ENCODE results near the gene CYB5RL. TPM values are rescaled to one million over a fixed set of nuclear protein-coding genes. Genes with fewer than 3 reads are reported as not detected.

Gene CYB5RL
- total RNA-seq, 1 donor from 2014 or later: 3.9 TPM

DNA sequence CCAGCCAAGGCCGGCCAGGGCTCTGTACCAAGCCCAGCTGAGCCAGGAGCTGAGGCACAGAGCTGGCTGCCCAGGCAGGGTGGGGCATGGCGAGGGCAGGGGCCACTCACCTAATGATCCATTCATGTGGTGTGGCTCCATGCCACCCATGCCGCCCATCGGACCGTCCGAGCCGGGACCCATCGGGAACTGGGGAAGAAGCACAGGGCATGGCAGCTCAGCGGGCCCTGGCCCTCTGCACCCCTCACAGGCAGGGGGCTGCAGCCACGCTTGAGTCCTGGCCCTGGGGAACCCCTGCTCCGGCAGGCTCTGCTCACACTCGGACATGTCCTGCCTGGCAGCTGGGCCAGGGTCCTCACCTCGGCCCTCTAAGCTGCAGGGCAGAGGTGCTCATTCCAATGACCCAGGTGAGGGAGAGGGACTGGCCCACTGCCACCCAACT is 28.8 kb upstream of the CYB5RL start:
- H3K9me3 ChIP-seq (ENCODE audit: insufficient read depth, low read depth, low read length): no peaks in the 10 kb centered on the region
- peaks cover 6% of the 10 kb centered on the region for H4K20me1 ChIP-seq (ENCODE audit: insufficient read depth, low read length)
- H3K4me3 ChIP-seq (ENCODE audit: insufficient read depth, low read depth, low read length): no peak overlapping the region
- Mint-ChIP-seq H3K27ac (ENCODE audit: unreplicated experiment) (peak overlapping the region; percentile 94), H3K9me3 (ENCODE audit: unreplicated experiment) (no peaks in the 10 kb centered on the region), H3K4me1 (ENCODE audit: low read depth, unreplicated experiment) (peaks cover 37% of the 10 kb centered on the region), H3K4me3 (ENCODE audit: unreplicated experiment) (no peak overlapping the region), H3K27me3 (ENCODE audit: low read depth, unreplicated experiment) (no peaks in the 10 kb centered on the region), H3K36me3 (ENCODE audit: low read depth, unreplicated experiment) (peaks cover 22% of the 10 kb centered on the region)
- no peak overlapping the region for H2AFZ ChIP-seq (ENCODE audit: low read depth, low read length)
- FAIRE-seq (no peak), DNase-seq (ENCODE audit: low read depth) (no peak)
- peaks cover 22% of the 10 kb centered on the region for H3K4me1 ChIP-seq (ENCODE audit: insufficient read depth, low read length)
- H3K4me2 ChIP-seq (ENCODE audit: low read length): no peak overlapping the region
- TF ChIP-seq, protein P1, sequence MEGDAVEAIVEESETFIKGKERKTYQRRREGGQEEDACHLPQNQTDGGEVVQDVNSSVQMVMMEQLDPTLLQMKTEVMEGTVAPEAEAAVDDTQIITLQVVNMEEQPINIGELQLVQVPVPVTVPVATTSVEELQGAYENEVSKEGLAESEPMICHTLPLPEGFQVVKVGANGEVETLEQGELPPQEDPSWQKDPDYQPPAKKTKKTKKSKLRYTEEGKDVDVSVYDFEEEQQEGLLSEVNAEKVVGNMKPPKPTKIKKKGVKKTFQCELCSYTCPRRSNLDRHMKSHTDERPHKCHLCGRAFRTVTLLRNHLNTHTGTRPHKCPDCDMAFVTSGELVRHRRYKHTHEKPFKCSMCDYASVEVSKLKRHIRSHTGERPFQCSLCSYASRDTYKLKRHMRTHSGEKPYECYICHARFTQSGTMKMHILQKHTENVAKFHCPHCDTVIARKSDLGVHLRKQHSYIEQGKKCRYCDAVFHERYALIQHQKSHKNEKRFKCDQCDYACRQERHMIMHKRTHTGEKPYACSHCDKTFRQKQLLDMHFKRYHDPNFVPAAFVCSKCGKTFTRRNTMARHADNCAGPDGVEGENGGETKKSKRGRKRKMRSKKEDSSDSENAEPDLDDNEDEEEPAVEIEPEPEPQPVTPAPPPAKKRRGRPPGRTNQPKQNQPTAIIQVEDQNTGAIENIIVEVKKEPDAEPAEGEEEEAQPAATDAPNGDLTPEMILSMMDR (IDR thresholded peaks at IDR 0.05; ENCODE audit: insufficient read depth, low read depth, low read length): no peak
- no peak for TF ChIP-seq EZH2 (IDR thresholded peaks at IDR 0.05; ENCODE audit: insufficient read depth, low read length)
- no peak overlapping the region for H3K9ac ChIP-seq (ENCODE audit: low read length)
- peaks cover 2% of the 10 kb centered on the region for H3K36me3 ChIP-seq (ENCODE audit: insufficient read depth, low read length)
- no peaks in the 10 kb centered on the region for H3K27me3 ChIP-seq (ENCODE audit: insufficient read depth, low read length)
- H3K79me2 ChIP-seq (ENCODE audit: insufficient read depth, low read length): no peaks in the 10 kb centered on the region
- H3K27ac ChIP-seq (ENCODE audit: low read depth, low read length): no peak overlapping the region

DNA sequence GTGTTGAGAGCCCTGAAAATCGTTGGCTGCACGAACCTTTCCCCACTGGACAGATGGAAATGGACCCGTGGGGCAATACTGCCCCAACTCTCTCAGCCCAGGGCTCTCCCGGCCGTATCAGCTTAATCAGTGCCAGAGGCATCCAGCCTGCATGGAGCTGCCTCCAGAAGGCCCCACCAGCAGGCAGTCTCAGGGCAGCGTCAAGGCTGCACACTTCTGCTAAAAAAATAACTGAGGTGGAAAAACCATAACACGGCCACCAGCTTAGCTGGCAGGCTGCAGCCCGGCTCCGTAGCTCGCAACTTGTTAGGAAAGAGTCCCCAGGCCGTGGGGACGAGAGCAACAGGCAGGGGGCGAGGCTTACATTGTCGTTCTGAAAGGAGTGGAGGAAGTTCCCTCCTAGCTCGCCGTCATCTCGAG is 28.1 kb upstream of the CYB5RL start:
- Histone ChIP-seq H3K9me3 (ENCODE audit: insufficient read depth, low read depth, low read length) (no peaks in the 10 kb centered on the region), H2AFZ (ENCODE audit: low read depth, low read length) (no peak overlapping the region), H4K20me1 (ENCODE audit: insufficient read depth, low read length) (peaks cover 6% of the 10 kb centered on the region), H3K27me3 (ENCODE audit: insufficient read depth, low read length) (no peaks in the 10 kb centered on the region), H3K27ac (ENCODE audit: low read depth, low read length) (no peak overlapping the region), H3K9ac (ENCODE audit: low read length) (no peak overlapping the region), H3K4me1 (ENCODE audit: insufficient read depth, low read length) (peaks cover 22% of the 10 kb centered on the region), H3K4me2 (ENCODE audit: low read length) (no peak overlapping the region), H3K36me3 (ENCODE audit: insufficient read depth, low read length) (peaks cover 2% of the 10 kb centered on the region), H3K4me3 (ENCODE audit: insufficient read depth, low read depth, low read length) (no peak overlapping the region), H3K79me2 (ENCODE audit: insufficient read depth, low read length) (no peaks in the 10 kb centered on the region)
- H3K27ac Mint-ChIP-seq (ENCODE audit: unreplicated experiment): no peak overlapping the region
- H3K36me3 Mint-ChIP-seq (ENCODE audit: low read depth, unreplicated experiment): peaks cover 22% of the 10 kb centered on the region
- H3K4me1 Mint-ChIP-seq (ENCODE audit: low read depth, unreplicated experiment): peaks cover 37% of the 10 kb centered on the region
- H3K4me3 Mint-ChIP-seq (ENCODE audit: unreplicated experiment): no peak overlapping the region
- no peaks in the 10 kb centered on the region for H3K27me3 Mint-ChIP-seq (ENCODE audit: low read depth, unreplicated experiment)
- no peak for DNase-seq (ENCODE audit: low read depth)
- no peaks in the 10 kb centered on the region for H3K9me3 Mint-ChIP-seq (ENCODE audit: unreplicated experiment)
- FAIRE-seq: no peak
- no peak for TF ChIP-seq EZH2 (IDR thresholded peaks at IDR 0.05; ENCODE audit: insufficient read depth, low read length)
- TF ChIP-seq, protein P1 (IDR thresholded peaks at IDR 0.05; ENCODE audit: insufficient read depth, low read depth, low read length): no peak

DNA sequence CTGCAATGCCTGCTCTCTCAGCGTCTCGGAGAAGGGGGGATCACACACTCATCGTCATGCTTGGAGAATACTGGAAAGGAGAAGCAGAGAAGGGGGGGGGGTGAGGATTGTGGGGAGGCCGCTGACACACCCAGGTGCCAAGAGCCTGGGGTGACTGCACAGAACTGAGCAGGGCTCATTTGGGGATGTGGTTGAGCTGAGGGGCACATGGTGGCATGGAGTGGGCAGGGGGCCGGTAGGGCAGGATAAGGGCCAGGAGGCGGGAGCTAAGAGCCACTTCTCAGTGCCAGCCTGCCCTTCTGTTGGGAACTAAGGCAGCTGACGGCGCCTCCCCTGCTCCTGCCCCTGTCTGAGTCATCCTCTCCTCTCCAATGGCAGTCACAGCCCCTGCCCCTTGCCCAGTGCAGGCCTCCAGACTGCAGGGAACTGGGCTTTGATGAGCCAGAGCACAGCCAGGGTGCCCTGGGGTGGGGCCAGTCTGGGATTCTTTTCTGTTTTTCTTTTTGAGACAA is 27.3 kb upstream of the CYB5RL start:
- Mint-ChIP-seq H3K9me3 (ENCODE audit: unreplicated experiment) (no peaks in the 10 kb centered on the region), H3K4me3 (ENCODE audit: unreplicated experiment) (no peak overlapping the region), H3K27ac (ENCODE audit: unreplicated experiment) (no peak overlapping the region), H3K36me3 (ENCODE audit: low read depth, unreplicated experiment) (peaks cover 22% of the 10 kb centered on the region), H3K4me1 (ENCODE audit: low read depth, unreplicated experiment) (peaks cover 41% of the 10 kb centered on the region), H3K27me3 (ENCODE audit: low read depth, unreplicated experiment) (no peaks in the 10 kb centered on the region)
- H2AFZ ChIP-seq (ENCODE audit: low read depth, low read length): no peak overlapping the region
- no peaks in the 10 kb centered on the region for H3K9me3 ChIP-seq (ENCODE audit: insufficient read depth, low read depth, low read length)
- DNase-seq (ENCODE audit: low read depth): peak; percentile 59
- peaks cover 6% of the 10 kb centered on the region for H4K20me1 ChIP-seq (ENCODE audit: insufficient read depth, low read length)
- H3K27me3 ChIP-seq (ENCODE audit: insufficient read depth, low read length): no peaks in the 10 kb centered on the region
- no peak overlapping the region for H3K9ac ChIP-seq (ENCODE audit: low read length)
- no peak for FAIRE-seq
- H3K27ac ChIP-seq (ENCODE audit: low read depth, low read length): no peak overlapping the region
- no peak for TF ChIP-seq EZH2 (IDR thresholded peaks at IDR 0.05; ENCODE audit: insufficient read depth, low read length)
- H3K4me3 ChIP-seq (ENCODE audit: insufficient read depth, low read depth, low read length): no peak overlapping the region
- peaks cover 22% of the 10 kb centered on the region for H3K4me1 ChIP-seq (ENCODE audit: insufficient read depth, low read length)
- H3K79me2 ChIP-seq (ENCODE audit: insufficient read depth, low read length): no peaks in the 10 kb centered on the region
- H3K4me2 ChIP-seq (ENCODE audit: low read length): peak overlapping the region; percentile 37
- peaks cover 2% of the 10 kb centered on the region for H3K36me3 ChIP-seq (ENCODE audit: insufficient read depth, low read length)

All from astrocyte (in vitro differentiated cells and primary cell).